Dedifferentiated amniotic fluid mesenchymal stem cell (primary cell): ENCODE measurements around the gene ZSCAN23.
"Not testable (repeated sequence)": the region's sequence is repeated elsewhere in the genome, so short reads cannot be mapped to it uniquely, and the experiment has no call there.

ENCODE experiments used
- DNase-seq: peaks from one replicate; pipeline ENCODE4 v3.0.0-alpha.2; 2016; ENCODE audit errors: extremely low spot score

The ZSCAN23 gene

DNA sequence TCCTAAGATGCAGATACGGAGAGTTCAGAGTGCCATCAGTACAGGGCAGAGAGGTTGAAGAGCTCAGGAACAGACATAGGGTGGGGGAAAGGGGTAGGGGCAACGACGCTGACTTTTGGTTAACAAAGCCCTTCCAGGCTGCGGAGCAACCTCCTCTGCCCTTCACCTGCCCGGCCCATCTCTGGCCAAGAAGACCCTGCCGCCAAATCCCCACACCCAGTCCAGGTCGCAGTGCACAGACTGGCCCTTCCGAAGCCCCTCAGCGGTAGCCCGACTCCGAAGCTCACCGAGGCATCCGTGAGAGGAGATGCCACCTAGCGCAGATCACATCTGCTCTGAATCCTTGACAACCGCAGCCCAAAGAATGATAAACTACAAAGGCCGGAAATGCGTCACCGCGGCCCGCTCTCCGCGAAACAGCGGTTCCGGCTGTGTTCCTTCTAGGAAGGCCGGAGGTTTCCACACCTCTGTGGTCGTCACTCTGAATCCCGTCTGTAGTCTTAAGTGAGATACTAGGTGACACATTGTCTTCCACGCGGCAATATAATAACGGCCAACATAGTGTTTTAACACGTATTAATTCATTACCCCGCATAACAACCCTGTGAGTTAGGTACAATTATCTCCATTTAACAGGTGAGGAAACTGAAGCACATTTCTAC, at the start of gene ZSCAN23:
Gene ZSCAN23 (minus strand): TSS at position 380 of the 662 bp plus-strand sequence. CDS start 7,225 bp downstream, outside the sequence.
- peak; percentile 89 for DNase-seq

DNA sequence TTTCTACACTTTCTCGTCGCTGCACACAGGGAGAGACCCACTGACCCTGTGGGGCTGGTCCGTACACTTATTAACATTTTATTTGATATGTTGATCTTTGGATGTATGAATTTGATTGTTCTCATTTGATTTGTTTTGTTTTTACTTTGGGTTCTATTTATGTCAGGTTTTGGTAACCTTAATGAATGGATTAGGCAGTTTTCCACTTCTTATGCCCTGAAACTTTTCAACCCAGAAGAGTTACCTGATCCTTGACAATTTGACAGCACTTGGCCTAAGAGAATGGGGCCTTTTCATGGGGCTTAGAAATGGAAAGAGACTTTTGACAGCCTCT, 48.7 kb upstream of the ZSCAN23 start:
- no peak for DNase-seq

DNA sequence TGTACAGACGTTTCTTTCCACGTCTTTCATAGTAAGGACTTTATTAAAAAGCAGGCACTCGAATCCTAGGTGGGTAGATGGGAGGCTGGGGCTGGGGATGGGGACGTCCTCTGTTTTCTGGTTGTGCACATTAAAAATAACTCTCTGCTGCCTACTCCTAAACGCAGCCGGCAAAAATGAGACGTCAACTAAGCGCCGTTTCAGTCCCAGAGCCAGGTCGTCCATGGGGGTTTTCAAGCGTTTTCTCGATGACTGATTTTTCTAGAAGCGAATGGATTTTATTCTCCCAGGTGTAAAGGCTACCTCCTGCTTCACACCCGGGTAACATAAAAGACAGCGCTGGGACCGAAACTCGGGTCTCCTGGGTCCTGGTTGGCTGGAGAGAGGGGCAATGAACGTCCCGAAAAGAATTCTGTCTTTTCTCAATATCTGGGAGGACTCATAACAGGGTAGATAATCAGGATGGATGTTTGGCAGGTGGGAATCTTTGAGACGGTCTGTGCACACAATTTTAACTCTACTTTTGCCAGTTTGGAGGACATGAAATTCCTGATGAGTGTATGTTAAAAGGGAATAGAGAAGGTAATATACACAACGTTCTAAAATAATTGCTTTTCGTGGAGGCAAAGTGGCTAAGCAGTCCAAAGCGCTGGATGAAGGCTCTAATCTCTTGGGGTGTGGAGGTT, 47.1 kb upstream of the ZSCAN23 start:
- DNase-seq: no peak

DNA sequence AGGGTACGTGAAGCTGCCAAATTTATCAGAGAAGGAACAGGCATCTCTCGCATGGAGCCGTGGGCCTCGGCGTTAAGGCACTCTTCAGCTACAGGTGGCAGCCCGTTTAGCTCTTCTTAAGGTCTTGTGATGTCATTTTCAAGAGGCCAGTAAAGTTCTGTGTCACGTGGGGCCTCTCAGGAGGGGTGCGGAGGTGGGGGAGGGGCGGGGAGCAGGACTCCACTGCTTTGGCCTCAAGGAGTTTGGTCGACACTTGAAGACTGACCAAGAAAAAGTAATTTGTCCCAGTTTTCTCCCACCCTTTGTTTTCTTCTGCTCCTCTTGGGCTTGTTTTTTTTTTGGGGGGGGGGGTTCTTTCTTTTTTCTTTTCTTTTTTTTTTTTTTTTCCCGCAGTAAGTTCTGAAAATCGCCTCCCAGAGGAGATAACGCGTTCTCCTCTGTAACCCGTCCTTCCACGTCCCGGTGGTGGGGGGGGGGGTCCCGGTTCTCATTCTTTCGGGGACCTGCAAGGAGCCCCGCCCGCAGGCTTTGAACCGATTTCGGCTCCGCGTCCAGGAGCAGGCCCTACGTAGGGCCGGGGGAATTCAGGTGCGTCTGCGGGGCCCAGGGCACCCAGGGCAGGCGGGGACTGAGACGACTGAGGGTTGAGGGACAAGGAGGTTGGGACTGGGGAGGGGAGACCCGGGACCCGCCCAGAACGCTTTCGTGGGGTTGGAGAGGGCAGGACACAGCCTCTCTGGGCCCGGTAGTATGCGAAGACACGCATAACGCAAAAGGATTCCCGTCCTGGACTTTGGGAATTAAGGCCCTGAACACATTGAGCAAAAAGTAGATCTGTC, 46.3 kb upstream of the ZSCAN23 start:
- peak; percentile 85 for DNase-seq

DNA sequence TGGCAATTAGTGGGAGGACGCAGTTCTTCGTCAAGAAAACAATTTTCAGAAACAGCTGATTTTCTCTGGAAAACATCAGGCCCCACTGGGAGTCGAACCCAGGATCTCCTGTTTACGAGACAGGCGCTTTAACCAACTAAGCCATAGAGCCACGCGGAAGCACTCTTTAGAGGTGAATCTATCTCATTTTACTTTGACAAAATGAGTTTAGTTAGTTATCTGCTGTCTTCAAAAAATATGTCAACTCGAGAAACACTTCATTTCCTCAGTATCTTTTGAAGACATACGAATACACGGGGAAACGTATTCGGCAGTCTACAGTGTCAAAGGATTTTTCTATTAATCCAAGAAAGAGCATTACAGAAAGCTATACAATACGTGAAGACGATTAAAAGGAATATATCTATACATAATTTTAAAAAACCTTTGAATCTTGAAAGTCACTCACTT, 45.6 kb upstream of the ZSCAN23 start:
- peak; percentile 87 for DNase-seq

DNA sequence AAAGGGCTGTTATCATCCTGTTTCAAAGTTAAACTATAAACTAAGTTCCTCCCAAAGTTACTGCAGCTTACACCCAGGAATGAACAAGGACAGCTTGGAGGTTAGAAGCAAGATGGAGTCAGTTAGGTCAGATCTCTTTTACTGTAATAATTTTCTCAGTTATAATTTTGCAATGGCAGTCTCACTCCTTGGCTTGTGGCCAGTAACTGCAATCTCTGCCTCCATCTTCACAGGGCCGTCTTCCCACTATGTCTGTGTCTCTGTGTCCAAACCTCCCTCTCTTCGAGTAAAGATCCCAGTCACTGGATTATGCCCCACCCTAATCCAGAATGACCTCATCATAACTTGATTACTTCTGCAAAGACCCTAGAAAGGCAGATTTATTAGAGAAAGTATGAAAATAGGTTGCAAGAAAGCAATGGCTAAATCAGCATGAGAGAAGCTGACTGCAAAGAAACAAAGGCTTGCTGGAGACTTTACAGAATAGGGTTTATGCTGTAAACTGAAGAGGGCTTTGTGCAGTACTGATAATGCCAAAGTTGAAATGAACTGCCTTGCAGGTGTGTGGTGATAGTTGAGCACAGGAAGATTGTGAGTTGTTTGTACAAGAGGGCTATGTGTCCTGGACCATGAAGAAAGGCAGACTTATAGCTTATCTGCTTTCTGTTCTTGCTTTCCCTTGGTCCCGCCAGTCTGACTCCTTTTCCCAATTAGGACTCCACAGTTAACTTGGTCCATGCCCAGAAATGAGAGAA, 43.9 kb upstream of the ZSCAN23 start:
- no peak for DNase-seq

DNA sequence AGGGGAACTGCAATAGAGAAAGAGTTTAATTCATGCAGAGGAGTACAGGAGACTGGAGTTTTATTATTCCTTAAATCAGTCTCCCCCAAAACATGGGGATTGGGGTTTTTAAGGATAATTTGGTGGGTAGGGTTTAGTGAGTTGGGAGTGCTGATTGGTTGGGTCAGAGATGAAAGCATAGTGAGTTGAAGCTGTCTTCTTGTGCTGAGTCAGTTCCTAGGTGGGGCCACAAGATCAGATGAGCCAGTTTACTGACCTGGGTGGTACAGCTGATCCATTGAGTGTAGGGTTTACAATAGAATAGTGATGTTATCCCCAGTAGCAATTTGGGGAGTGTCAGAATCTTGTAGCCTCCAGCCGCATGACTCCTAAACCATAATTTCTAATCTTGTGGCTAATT, 43.2 kb upstream of the ZSCAN23 start:
- no peak for DNase-seq

DNA sequence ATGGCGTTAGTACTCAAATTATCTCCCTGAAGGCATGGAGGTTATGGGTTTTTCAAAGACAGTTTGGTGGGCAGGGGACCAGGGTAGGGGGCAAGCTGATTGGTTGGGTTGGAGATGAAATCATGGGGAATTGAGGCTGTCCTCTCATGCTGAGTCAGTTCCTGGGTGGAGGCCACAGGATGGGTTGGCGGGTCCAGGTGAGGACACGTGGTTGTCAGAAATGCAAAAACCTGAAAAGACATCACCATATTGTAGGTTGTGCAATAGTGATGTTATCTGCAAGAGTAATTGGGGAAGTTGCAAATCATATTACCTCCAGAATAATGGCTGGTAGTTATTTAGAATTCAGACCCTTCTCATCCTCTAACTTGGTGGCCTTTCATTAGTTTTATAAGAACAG, 42.2 kb upstream of the ZSCAN23 start:
- no peak for DNase-seq

DNA sequence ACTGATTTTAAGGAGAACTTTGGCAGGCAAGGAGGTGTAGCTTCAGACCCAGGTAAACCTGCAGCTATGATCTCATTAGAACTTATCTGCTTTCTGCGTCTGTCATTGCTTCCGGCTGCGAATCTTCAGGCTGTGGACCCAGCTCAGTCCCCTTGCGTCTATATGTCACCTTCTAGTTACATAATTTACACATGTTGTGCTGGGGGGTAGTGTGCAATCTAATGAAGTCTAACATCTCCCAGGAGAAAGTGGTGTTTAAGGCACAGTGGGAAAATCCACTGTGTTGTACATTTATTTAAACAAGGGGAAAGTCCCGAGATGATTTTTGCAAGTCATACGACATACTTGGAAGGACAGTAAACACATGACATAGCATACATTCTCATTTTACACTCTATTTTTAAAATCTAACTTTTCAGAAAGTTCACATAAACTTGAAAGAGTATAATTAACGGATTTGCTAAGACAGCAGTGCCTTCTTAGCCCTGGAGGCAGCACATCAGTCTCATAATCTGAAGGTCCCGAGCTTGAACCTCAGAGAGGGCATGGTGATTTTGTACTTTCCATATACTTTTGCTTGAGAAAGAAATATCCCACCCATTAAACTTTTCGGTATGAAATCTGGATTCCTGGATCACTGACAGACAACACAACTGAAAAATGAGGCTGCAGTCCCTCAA, 37.1 kb upstream of the ZSCAN23 start:
- DNase-seq: no peak

DNA sequence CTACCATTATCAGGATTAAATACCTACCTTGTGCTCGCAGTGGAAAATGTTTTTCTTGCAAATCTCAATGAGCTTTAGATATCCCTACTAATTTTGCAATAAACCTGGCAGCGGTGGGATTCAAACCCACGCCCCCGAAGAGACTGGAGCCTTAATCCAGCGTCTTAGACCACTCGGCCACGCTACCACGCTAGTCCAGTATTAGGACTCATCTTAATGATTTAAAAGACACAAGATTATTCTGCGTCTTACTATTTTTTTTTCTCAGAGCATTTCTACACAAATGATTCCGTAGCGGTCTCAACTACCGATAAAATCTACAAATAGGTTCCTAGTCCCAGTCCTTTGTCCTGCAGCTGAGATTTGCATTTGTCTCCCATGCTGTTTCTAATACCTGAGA, 35.2 kb upstream of the ZSCAN23 start:
- DNase-seq: no peak

DNA sequence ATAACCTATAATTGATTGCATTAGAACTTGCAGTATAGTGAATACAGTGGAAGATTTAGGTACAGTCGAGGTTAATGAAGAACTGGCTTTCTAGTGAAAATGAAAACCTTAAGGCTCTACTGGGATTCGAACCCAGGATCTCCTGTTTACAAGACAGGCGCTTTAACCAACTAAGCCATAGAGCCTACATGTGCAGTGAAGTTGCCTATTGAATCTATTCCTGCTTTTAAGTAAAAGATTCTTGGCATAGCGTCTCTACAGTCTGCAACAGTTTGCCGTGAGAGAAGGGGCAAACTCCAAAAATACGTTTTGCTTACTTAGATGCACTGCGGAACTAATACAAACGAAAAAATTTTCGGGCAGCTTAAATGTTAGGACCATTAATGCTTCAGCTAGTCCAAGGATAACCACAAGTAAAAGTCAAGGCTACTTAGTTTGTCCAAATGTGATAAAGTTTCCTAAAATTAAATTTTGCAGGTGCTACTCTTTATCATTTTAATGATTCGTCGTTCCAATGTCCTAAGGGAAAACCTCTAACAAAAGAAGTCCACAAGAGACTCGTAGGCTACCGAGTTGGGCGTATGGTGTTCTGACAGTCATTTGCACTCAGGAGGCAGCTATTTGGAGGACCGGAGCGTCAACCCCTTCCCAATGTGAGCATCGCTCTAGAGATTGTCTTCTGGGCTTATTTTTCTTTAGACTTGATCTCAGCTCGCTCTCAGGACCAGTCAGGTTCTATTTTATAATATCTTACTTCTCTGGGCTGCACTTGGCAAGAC, 31.3 kb upstream of the ZSCAN23 start:
- peak; percentile 94 for DNase-seq

DNA sequence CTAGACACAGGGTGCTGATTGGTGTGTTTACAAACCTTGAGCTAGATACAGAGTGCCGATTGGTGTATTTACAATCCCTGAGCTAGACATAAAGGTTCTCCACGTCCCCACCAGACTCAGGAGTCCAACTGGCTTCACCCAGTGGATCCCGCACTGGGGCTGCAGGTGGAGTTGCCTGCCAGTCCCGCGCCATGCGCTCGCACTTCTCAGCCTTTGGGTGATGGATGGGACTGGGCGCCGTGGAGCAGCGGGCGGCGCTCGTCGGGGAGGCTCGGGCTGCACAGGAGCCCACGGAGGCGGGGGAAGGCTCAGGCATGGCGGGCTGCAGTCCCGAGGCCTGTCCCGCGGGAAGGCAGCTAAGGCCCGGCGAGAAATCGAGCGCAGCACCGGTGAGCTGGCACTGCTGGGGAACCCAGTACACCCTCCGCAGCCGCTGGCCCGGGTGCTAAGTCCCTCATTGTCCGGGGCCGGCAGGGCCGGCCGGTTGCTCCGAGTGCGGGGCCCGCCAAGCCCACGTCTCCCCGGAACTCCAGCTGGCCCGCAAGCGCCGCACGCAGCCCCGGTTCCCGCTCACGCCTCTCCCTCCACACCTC, 26.0 kb upstream of the ZSCAN23 start:
- DNase-seq: not testable (repeated sequence)

DNA sequence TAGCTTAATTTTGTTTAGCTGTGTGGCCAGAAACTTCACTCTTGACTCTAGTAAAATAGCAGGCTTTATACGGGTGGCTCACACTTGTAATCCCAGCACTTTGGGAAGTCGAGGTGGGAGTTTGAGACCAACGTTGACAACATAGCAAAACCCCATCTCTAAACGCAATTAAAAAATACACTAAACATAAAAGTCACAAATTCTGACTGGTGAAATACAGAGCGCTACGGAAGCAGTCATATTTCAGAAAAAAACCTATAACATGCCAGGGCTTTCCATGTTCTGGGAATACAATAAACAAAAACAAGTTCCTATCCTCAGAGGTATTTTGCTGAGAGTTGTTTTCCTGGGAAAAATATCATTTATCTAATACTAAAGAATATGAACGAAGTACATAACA, 24.8 kb upstream of the ZSCAN23 start:
- no peak for DNase-seq

DNA sequence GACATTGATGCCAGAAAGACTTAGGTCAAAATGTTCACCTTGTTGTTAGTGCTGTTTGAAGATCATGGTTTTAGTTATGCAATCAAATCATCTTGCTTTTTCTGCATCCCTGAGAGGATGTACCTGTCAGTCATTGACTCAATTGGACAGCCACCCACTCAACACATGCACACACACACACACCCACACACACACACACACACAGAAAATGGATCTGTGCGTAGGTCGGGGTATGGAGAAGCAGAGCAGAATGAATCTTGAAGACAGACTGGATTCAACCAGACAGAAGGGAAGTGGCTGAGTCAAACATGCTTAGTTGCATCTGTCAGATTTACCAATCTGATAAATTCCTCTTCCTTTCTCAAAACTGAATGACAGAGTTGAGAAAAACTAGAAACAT, 19.1 kb upstream of the ZSCAN23 start:
- DNase-seq: no peak

DNA sequence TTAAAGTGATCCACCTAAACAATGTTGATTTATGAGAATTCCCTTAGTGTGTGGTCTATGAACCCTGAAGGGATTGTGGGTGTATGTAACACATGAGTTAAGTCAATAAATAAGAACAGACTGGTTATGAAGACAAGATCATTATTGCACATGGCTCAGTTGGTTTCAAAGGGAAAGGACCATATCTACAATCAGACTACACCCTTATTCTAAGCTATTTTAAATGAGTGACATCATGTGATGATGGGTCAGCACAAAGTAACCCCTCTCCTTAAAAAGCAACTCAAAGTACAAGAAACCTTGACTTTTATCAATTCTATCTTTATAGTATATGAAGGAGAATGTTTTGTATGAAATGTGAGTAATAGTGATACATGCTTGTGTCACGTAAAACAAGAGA, 15.3 kb upstream of the ZSCAN23 start:
- no peak for DNase-seq

DNA sequence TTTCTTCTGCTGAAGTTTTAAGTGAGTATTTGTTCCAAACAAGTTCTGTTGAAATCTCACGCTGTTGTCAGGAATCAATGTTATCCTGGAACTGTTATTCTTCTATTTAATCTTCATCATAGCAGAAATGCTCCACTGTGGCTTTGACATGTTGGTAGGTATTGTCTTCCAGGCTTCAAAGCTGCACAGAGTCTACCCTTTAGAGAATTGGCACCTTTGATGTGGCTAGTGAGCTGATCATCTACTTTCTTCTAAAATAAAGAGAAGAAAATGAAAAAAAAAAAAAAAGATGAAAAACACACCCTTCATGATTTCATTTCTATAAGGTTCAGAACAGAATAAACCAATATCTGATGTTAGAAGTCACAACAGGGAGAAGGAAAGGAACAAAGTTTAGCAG, 5.8 kb upstream of the ZSCAN23 start:
- DNase-seq: no peak

DNA sequence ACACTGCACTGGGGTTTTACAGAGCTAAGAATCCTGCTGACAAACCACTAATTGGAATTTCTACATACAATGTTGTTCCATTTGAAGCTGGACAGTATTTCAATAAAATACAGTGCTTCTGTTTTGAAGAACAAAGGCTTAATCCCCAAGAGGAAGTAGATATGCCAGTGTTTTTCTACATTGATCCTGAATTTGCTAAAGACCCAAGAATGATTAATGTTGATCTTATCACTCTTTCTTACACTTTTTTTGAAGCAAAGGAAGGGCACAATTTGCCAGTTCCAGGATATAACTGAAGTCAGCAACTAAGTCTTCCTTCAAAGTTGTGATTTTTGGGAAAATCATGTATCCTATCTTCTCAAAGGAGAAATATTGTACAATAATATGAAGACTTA, 4.2 kb upstream of the ZSCAN23 start:
- not testable (repeated sequence) for DNase-seq

DNA sequence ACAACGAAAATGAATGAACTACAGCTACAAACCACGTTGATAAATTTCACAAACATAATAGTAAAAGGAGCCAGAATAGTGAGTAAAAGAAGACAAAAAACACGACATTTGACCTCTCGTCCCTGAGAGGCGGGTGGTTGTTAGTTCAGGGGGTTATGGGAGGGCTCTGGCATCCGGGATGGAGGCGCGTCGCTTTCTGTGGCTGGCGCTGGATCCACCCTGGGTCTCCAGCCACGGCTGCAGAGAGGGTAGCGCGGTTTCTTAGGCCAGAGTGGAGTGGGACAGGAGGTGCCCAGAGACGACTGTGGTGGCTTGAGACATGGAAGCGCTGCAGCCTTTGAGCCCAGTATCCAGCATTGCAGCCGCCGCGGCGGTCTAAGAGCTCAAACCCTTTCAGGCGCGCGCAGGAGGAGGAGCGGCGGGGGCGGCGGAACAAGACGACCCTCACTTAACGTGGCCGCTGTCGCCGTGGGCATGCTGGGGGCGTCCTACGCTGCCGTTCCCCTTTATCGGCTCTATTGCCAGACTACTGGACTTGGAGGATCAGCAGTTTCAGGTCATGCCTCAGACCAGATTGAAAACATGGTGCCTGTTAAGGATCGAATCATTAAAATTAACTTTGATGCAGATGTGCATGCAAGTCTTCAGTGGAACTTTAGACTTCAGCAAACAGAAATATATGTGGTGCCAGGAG, 3.7 kb upstream of the ZSCAN23 start:
- no peak for DNase-seq

DNA sequence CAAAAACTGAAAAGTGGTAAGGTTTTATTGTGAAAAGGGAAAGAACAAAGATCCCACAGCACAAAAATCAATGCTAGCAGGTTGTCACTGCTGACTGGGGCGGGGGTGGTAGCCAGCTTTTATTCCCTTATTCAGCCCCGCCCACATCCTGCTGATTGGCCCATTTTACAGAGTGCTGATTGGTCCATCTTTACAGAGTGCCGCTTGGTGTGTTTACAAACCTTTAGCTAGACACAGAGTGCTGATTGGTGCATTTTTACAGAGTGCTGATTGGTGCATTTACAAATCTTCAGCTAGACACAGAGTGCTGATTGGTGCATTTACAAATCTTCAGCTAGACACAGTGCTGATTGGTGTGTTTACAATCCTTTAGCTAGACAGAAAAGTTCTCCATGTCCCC, 1.5 kb upstream of the ZSCAN23 start:
- DNase-seq: not testable (repeated sequence)

DNA sequence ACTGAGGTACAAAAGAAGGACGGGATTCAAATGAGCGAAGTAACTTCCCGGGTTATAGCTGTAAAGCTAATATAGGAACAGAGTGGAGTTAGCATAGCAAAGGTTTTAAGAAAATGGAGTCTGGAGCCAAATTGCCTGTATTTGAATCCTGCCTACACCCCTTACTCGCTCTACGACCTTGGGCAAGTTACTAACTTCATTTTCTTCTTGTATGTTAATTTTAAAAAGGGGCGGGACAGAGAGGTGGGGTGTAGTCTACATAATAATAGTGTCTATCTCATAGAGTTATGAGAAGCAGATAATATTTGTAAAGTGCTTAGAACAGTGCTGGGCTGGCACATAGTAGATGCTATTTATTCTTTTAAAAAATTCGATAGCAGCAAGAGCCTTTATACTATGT, 705 bp downstream of the ZSCAN23 start:
- no peak for DNase-seq
